ENCODE measurements around the gene DTWD1.
"Not testable (repeated sequence)": the region's sequence is repeated elsewhere in the genome, so short reads cannot be mapped to it uniquely, and the experiment has no call there.

DTWD1 gene

GRCh38 chr15:49610157-49610918 lies 10.5 kb upstream of the DTWD1 start:
- TF ChIP-seq CTCF (IDR thresholded peaks at IDR 0.05; ENCODE audit: insufficient read depth, low read depth, low read length, missing control alignments) = no peak
- no peak for DNase-seq (ENCODE audit: low read depth)
- H3K4me3 ChIP-seq (ENCODE audit: low read depth, low read length) = no peak overlapping the region

DNA sequence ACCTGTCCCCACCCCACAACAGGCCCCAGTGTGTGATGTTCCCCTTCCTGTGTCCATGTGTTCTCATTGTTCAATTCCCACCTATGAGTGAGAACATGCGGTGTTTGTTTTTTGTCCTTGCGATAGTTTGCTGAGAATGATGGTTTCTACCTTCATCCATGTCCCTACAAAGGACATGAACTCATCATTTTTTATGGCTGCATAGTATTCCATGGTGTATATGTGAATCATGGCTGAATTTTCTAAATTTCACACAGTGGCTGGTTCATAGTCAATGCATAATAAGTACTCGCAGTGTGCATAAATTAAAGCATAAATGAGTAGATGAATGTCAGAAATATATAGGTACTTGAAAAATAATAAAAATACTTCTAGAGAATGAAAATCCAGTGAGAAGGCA lies 8.6 kb upstream of the DTWD1 start:
- not testable (repeated sequence) for H3K4me3 ChIP-seq (ENCODE audit: low read depth, low read length); DNase-seq (ENCODE audit: low read depth)

DNA sequence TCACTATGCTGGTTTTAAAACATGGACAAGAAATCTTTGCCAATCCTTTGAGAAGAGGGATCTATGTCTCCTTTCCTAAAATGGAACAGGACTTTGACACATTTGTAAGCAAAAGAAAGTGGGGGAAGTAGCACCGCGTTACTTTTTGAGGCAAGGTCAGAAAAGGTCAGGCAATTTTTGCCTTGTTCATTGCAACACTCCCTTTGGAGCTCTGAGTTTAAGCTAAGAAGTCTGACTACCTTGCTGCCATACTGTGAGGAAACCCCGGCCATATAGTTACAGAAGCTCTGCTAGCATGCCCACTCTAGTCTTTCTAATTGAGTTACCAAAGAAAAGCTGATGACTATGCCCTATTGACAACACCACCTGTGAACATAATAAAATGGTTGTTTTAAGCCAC lies 1.6 kb upstream of the DTWD1 start:
- no peak for TF ChIP-seq CTCF (IDR thresholded peaks at IDR 0.05; ENCODE audit: insufficient read depth, low read depth, low read length, missing control alignments)
- no peak overlapping the region for H3K4me3 ChIP-seq (ENCODE audit: low read depth, low read length)
- no peak for DNase-seq (ENCODE audit: low read depth)

DNA sequence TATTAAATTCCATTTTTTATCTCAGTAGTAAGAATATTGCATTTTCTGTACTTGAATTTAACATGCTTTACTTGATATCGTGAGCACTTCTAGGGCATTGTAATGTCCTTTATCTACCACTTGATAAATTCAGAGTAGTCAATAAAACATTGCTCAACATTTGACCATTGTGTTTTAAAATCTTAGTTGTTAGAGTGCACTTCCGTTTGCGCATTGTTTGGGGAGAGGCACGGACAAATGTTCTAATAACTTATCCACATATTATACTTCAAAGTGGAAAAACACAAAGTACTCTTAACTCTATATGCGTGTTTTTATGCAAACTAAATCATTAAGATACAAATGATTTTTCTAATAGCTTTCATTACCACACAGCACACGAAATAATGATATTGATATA lies 649 bp upstream of the DTWD1 start:
- DNase-seq (ENCODE audit: low read depth) = peak; percentile 11
- no peak for TF ChIP-seq CTCF (IDR thresholded peaks at IDR 0.05; ENCODE audit: insufficient read depth, low read depth, low read length, missing control alignments)

DNA sequence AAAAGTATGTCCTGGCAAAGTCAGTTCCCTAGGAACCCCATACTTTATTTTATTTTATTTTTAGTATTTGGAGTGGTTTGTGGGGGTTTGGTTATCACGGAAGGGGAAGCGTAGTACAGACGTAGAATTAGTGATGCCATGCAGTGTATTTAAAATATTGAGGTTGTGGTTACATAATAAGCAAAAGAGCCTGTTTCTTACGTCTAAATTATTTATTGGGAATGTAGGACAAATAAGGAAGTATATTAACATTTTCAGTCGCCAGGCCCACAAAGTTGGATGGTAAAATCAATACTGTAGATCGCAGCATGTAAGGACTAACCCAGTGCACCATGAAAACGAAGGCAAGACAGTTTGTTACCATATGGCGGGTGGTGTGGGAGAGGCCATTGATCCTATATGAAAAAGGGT lies 558 bp downstream of the DTWD1 start:
- TF ChIP-seq CTCF (IDR thresholded peaks at IDR 0.05; ENCODE audit: insufficient read depth, low read depth, low read length, missing control alignments) = no peak
- H3K4me3 ChIP-seq (ENCODE audit: low read depth, low read length) = peak overlapping the region; percentile 100
- DNase-seq (ENCODE audit: low read depth) = peak; percentile 28

More for the DNA sequence above, 649 bp upstream of the DTWD1 start:
- peak overlapping the region; percentile 71 for H3K4me3 ChIP-seq (ENCODE audit: low read depth, low read length)

DNA sequence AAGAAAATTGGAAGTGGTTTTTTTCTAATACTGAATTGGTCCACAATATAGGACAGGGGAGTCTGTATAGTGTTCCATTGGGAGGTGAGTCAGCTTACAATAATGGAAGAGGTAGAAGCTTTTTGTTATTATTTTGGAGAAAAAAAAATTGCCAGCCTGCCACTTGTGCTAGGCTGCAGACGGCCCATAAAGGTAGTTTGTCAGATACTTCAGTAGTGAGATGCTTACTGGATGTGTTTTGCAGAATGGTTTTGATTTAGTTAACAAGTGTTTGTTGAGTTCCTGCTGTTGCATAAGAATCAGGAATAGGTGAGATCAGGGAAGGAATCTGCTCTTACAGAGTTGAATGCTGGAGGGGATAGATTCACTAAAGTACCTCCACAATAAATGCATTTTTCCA lies 1.0 kb downstream of the DTWD1 start:
- H3K4me3 ChIP-seq (ENCODE audit: low read depth, low read length) = peak overlapping the region; percentile 100
- no peak for TF ChIP-seq CTCF (IDR thresholded peaks at IDR 0.05; ENCODE audit: insufficient read depth, low read depth, low read length, missing control alignments)
- peak; percentile 3 for DNase-seq (ENCODE audit: low read depth)

DNA sequence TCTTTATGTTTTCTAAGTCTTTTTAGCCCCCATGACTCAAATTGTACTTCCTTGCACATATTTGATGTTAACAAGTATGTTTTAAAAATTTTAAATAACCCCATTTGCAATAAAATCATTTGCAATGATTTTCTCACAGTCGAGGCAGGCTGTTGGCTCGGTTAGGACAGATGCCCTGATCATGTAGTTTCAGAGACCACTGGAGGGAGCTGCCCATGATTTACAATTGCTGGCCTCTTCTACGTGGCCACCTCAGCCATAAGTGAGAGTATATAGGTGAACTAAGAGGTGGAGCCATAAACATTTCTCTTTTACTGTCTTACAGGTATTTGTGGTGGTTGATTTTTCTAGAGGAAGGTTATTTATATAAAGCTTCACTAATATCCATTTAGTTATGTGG lies 1.7 kb downstream of the DTWD1 start:
- TF ChIP-seq CTCF (IDR thresholded peaks at IDR 0.05; ENCODE audit: insufficient read depth, low read depth, low read length, missing control alignments) = no peak
- DNase-seq (ENCODE audit: low read depth) = no peak
- H3K4me3 ChIP-seq (ENCODE audit: low read depth, low read length) = no peak overlapping the region
